ENCODE measurements around the gene RIN2.
A peak's percentile ranks its signal among the peaks of the same experiment; 100 is the strongest.

DNA sequence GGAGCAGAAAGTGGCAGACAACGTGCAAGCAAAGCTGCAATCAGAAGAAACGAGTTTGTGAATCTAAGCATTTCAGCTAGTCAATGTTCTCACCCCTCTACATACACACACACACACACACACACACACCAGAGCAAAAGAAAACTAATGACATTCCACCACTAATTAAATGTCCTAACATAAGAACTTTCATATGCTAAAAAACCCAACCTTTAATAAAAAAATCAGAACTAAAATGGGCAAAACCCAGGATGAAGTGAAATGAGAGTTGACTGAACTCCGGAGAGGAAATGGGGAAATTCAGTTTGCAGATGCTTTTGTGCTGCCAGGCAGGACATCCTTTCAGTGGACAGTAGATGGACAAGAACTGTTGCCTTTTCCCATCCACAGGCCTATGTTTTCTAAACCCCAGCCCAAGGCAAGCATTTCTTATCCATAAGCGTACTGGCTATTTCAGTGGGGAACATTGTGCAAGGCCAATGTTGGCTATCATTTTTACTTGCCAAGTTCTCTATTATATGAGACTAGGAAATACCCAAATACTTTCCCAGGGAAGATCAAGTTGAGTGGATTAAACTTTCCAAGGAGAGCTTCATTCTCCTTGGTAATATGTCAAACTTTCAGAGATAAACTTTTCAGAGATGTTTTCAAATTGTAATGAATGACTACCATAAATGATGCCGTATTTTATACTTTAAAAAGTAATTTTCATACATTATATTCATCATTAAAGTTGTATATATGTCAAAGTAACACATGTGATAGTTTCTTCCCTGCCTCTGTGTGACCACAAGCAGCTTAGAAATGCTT lies 27.3 kb downstream of the RIN2 start:
- TF ChIP-seq ZFX (IDR thresholded peaks at IDR 0.05), result no peak
- TF ChIP-seq, protein P1, sequence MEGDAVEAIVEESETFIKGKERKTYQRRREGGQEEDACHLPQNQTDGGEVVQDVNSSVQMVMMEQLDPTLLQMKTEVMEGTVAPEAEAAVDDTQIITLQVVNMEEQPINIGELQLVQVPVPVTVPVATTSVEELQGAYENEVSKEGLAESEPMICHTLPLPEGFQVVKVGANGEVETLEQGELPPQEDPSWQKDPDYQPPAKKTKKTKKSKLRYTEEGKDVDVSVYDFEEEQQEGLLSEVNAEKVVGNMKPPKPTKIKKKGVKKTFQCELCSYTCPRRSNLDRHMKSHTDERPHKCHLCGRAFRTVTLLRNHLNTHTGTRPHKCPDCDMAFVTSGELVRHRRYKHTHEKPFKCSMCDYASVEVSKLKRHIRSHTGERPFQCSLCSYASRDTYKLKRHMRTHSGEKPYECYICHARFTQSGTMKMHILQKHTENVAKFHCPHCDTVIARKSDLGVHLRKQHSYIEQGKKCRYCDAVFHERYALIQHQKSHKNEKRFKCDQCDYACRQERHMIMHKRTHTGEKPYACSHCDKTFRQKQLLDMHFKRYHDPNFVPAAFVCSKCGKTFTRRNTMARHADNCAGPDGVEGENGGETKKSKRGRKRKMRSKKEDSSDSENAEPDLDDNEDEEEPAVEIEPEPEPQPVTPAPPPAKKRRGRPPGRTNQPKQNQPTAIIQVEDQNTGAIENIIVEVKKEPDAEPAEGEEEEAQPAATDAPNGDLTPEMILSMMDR (conservative IDR thresholded peaks at IDR 0.05), result peak; percentile 51

All from C4-2B (cell line).